Measurements from ENCODE around the gene RBP2.

The RBP2 gene

DNA sequence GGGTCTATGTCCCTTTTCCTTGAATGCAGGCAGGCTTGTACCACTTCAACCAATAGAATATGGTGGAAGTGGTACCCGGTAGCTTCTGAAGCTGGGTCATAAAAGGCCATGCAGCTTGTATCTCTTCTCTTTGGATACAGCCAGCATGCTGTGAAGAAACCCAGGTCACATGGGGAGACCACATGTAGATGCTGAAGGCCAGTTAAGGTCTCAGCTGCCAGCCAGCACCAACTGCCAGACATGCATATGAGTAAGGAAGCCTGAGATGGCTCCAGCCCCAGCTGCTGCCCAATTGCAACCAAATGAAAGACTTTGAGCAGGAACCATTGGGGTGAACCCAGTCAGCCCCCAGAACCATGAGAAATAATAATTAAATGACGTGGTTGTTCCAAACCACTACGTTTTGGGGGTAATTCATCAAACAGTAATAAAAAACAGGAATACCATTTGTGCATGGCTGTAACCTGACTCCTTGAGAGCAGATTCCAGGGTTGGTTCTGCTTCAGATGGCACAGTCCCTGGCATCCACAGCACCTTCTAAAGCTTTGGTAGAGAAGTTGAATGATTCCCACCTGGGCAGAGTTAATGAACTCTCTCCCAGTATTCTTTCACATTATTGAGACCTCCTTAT, 3.8 kb downstream of the RBP2 start:
- no peak overlapping the region for H3K4ac ChIP-seq (ENCODE audit: low read depth in 1 of 2, low read length in 2 of 2)
- H3K36me3 ChIP-seq (ENCODE audit: control insufficient read depth in 1 of 2, insufficient read depth in 2 of 2, low read depth in 1 of 2, low read length in 2 of 2), result no peaks in the 10 kb centered on the region
- H4K91ac ChIP-seq (ENCODE audit: low read length), result no peak overlapping the region
- H3K4me1 ChIP-seq (ENCODE audit: control insufficient read depth, insufficient read depth, low read depth, low read length), result no peaks in the 10 kb centered on the region
- no peak overlapping the region for H3K23ac ChIP-seq (ENCODE audit: low read length in 2 of 2)
- H2BK5ac ChIP-seq (ENCODE audit: low read depth, low read length, poor library complexity, severe bottlenecking), result no peak overlapping the region
- no peak overlapping the region for H2BK15ac ChIP-seq (ENCODE audit: low read depth, poor library complexity, severe bottlenecking)
- no peaks in the 10 kb centered on the region for H3K9me3 ChIP-seq (ENCODE audit: control insufficient read depth, low read length)
- no peak overlapping the region for H2AFZ ChIP-seq (ENCODE audit: low read depth, low read length)
- no peak overlapping the region for H2AK5ac ChIP-seq (ENCODE audit: low read length, severe bottlenecking)
- no peak overlapping the region for H3K9ac ChIP-seq (ENCODE audit: low read length)
- no peak for DNase-seq
- H3K14ac ChIP-seq (ENCODE audit: low read length in 2 of 2), result no peak overlapping the region
- no peak overlapping the region for H3K27ac ChIP-seq (ENCODE audit: low read length, poor library complexity, severe bottlenecking)
- H2BK120ac ChIP-seq (ENCODE audit: low read depth, low read length), result no peak overlapping the region
- H3K18ac ChIP-seq (ENCODE audit: low read depth in 1 of 2, low read length in 2 of 2), result no peak overlapping the region
- H3K4me2 ChIP-seq (ENCODE audit: low read length, poor library complexity, severe bottlenecking), result no peak overlapping the region
- 80% methylated on average over 3 of the region's 3 CpGs for WGBS
- no peak overlapping the region for H4K8ac ChIP-seq (ENCODE audit: low read length)
- peaks cover 0 to 6% of the 10 kb centered on the region in 2 experiments for H3K27me3 ChIP-seq (ENCODE audit: control insufficient read depth in 1 of 2, insufficient read depth in 1 of 2, low read length in 2 of 2)
- no peak overlapping the region for H3K4me3 ChIP-seq (ENCODE audit: insufficient read depth in 1 of 2, low read depth in 1 of 2, low read length in 2 of 2)
- no peak overlapping the region for H2BK12ac ChIP-seq (ENCODE audit: low read length in 2 of 2)
- no peaks in the 10 kb centered on the region for H3K79me1 ChIP-seq (replicated peaks; ENCODE audit: low read length, poor library complexity, severe bottlenecking)

DNA sequence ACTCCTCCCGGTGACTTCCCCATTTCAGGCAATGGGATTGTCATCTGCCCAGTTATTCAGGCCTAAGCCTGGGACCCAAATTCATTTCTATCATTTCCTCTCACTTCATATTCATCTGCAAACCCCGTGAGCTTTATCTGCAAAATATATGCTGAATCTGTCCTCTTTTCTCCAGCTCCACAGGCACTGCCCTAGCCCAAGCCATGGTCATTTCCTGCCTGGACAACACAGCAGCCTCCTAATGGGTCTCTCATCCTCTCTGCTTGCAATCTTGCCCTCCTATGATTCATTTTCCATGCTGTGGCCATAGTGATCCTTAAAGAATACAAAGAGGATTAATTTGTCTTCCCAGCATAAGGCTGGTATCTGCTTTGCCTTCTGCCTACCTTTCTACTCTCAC, 6.1 kb downstream of the RBP2 start:
- H3K27ac ChIP-seq (ENCODE audit: low read length, poor library complexity, severe bottlenecking), result no peak overlapping the region
- H2BK5ac ChIP-seq (ENCODE audit: low read depth, low read length, poor library complexity, severe bottlenecking), result no peak overlapping the region
- no peak overlapping the region for H2AK5ac ChIP-seq (ENCODE audit: low read length, severe bottlenecking)
- no peak overlapping the region for H4K91ac ChIP-seq (ENCODE audit: low read length)
- no peaks in the 10 kb centered on the region for H3K9me3 ChIP-seq (ENCODE audit: control insufficient read depth, low read length)
- peaks cover 0 to 6% of the 10 kb centered on the region in 2 experiments for H3K27me3 ChIP-seq (ENCODE audit: control insufficient read depth in 1 of 2, insufficient read depth in 1 of 2, low read length in 2 of 2)
- H3K23ac ChIP-seq (ENCODE audit: low read length in 2 of 2), result no peak overlapping the region
- DNase-seq, result no peak
- no peak overlapping the region for H3K4me3 ChIP-seq (ENCODE audit: insufficient read depth in 1 of 2, low read depth in 1 of 2, low read length in 2 of 2)
- no peak overlapping the region for H3K18ac ChIP-seq (ENCODE audit: low read depth in 1 of 2, low read length in 2 of 2)
- no peak overlapping the region for H2BK15ac ChIP-seq (ENCODE audit: low read depth, poor library complexity, severe bottlenecking)
- no peaks in the 10 kb centered on the region for H3K79me1 ChIP-seq (replicated peaks; ENCODE audit: low read length, poor library complexity, severe bottlenecking)
- H4K8ac ChIP-seq (ENCODE audit: low read length), result no peak overlapping the region
- no peak overlapping the region for H2BK12ac ChIP-seq (ENCODE audit: low read length in 2 of 2)
- no peak overlapping the region for H3K4ac ChIP-seq (ENCODE audit: low read depth in 1 of 2, low read length in 2 of 2)
- H2AFZ ChIP-seq (ENCODE audit: low read depth, low read length), result no peak overlapping the region
- H3K9ac ChIP-seq (ENCODE audit: low read length), result no peak overlapping the region
- no peaks in the 10 kb centered on the region for H3K4me1 ChIP-seq (ENCODE audit: control insufficient read depth, insufficient read depth, low read depth, low read length)
- H3K36me3 ChIP-seq (ENCODE audit: control insufficient read depth in 1 of 2, insufficient read depth in 2 of 2, low read depth in 1 of 2, low read length in 2 of 2), result no peaks in the 10 kb centered on the region
- no peak overlapping the region for H3K4me2 ChIP-seq (ENCODE audit: low read length, poor library complexity, severe bottlenecking)
- H2BK120ac ChIP-seq (ENCODE audit: low read depth, low read length), result no peak overlapping the region
- WGBS, result 82% methylated on average over 2 of the region's 2 CpGs
- no peak overlapping the region for H3K14ac ChIP-seq (ENCODE audit: low read length in 2 of 2)

DNA sequence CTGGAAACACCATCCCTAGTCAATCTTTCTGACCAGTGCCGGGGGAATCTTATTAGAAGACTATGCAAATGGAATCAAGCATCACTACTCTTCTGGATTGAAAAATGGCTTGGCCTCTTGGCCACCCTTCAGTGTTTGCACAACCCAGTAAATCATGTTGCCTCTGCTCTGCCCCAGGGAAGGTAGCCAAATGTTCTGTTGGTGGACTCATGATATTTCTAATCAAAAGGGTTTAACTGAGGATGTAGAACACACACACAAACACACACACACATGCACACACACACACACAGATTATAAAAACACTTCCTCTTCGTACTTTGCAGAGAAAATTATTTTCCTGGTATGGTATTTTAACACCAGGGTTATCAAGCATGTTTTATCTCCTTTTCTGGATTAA, 7.9 kb downstream of the RBP2 start:
- H3K27ac ChIP-seq (ENCODE audit: low read length, poor library complexity, severe bottlenecking), result no peak overlapping the region
- H2BK15ac ChIP-seq (ENCODE audit: low read depth, poor library complexity, severe bottlenecking), result no peak overlapping the region
- no peaks in the 10 kb centered on the region for H3K79me1 ChIP-seq (replicated peaks; ENCODE audit: low read length, poor library complexity, severe bottlenecking)
- H2AFZ ChIP-seq (ENCODE audit: low read depth, low read length), result no peak overlapping the region
- H3K36me3 ChIP-seq (ENCODE audit: control insufficient read depth in 1 of 2, insufficient read depth in 2 of 2, low read depth in 1 of 2, low read length in 2 of 2), result no peaks in the 10 kb centered on the region
- no peak overlapping the region for H3K14ac ChIP-seq (ENCODE audit: low read length in 2 of 2)
- no peak overlapping the region for H2BK5ac ChIP-seq (ENCODE audit: low read depth, low read length, poor library complexity, severe bottlenecking)
- no peak for DNase-seq
- no peak overlapping the region for H2AK5ac ChIP-seq (ENCODE audit: low read length, severe bottlenecking)
- H3K23ac ChIP-seq (ENCODE audit: low read length in 2 of 2), result no peak overlapping the region
- no peaks in the 10 kb centered on the region for H3K9me3 ChIP-seq (ENCODE audit: control insufficient read depth, low read length)
- 92% methylated on average over 1 of the region's 2 CpGs for WGBS
- H2BK120ac ChIP-seq (ENCODE audit: low read depth, low read length), result no peak overlapping the region
- H3K4ac ChIP-seq (ENCODE audit: low read depth in 1 of 2, low read length in 2 of 2), result no peak overlapping the region
- H3K4me2 ChIP-seq (ENCODE audit: low read length, poor library complexity, severe bottlenecking), result no peak overlapping the region
- H3K18ac ChIP-seq (ENCODE audit: low read depth in 1 of 2, low read length in 2 of 2), result no peak overlapping the region
- no peak overlapping the region for H4K8ac ChIP-seq (ENCODE audit: low read length)
- H2BK12ac ChIP-seq (ENCODE audit: low read length in 2 of 2), result no peak overlapping the region
- no peak overlapping the region for H4K91ac ChIP-seq (ENCODE audit: low read length)
- peaks cover 0 to 6% of the 10 kb centered on the region in 2 experiments for H3K27me3 ChIP-seq (ENCODE audit: control insufficient read depth in 1 of 2, insufficient read depth in 1 of 2, low read length in 2 of 2)
- no peak overlapping the region for H3K9ac ChIP-seq (ENCODE audit: low read length)
- no peak overlapping the region for H3K4me3 ChIP-seq (ENCODE audit: insufficient read depth in 1 of 2, low read depth in 1 of 2, low read length in 2 of 2)
- no peaks in the 10 kb centered on the region for H3K4me1 ChIP-seq (ENCODE audit: control insufficient read depth, insufficient read depth, low read depth, low read length)

DNA sequence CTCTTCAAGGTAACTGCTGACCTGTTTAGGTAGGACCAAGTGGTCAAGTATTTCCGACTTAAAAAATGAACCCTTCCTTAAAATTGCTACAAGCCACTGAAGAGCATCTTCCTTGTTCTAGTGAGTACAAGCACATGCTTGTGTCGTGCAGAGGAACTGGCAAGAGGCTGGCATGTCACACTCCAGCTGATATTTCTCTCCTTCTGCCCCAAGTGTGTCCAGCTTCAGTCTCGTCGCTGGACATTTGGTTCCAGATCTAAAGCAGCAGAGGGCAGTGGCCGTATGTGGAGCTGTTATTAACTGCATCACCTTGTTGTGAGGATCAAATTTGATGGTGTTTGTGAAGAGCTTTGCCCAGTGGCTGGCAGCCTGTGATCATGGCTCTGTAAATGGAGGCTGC, 10.0 kb downstream of the RBP2 start:
- Histone ChIP-seq H2BK15ac (ENCODE audit: low read depth, poor library complexity, severe bottlenecking) (no peak overlapping the region), H2BK12ac (ENCODE audit: low read length in 2 of 2) (no peak overlapping the region), H2BK120ac (ENCODE audit: low read depth, low read length) (no peak overlapping the region), H3K4me3 (ENCODE audit: insufficient read depth in 1 of 2, low read depth in 1 of 2, low read length in 2 of 2) (no peak overlapping the region), H3K27ac (ENCODE audit: low read length, poor library complexity, severe bottlenecking) (no peak overlapping the region), H3K18ac (ENCODE audit: low read depth in 1 of 2, low read length in 2 of 2) (no peak overlapping the region), H3K14ac (ENCODE audit: low read length in 2 of 2) (no peak overlapping the region), H3K79me1 (replicated peaks; ENCODE audit: low read length, poor library complexity, severe bottlenecking) (no peaks in the 10 kb centered on the region), H4K91ac (ENCODE audit: low read length) (no peak overlapping the region), H3K27me3 (ENCODE audit: control insufficient read depth in 1 of 2, insufficient read depth in 1 of 2, low read length in 2 of 2) (peaks cover 0 to 6% of the 10 kb centered on the region in 2 experiments), H4K8ac (ENCODE audit: low read length) (no peak overlapping the region), H3K9me3 (ENCODE audit: control insufficient read depth, low read length) (no peaks in the 10 kb centered on the region), H3K23ac (ENCODE audit: low read length in 2 of 2) (no peak overlapping the region), H3K36me3 (ENCODE audit: control insufficient read depth in 1 of 2, insufficient read depth in 2 of 2, low read depth in 1 of 2, low read length in 2 of 2) (no peaks in the 10 kb centered on the region), H3K4ac (ENCODE audit: low read depth in 1 of 2, low read length in 2 of 2) (no peak overlapping the region), H2AK5ac (ENCODE audit: low read length, severe bottlenecking) (no peak overlapping the region), H3K9ac (ENCODE audit: low read length) (no peak overlapping the region), H2BK5ac (ENCODE audit: low read depth, low read length, poor library complexity, severe bottlenecking) (no peak overlapping the region), H3K4me1 (ENCODE audit: control insufficient read depth, insufficient read depth, low read depth, low read length) (peaks cover 2% of the 10 kb centered on the region), H3K4me2 (ENCODE audit: low read length, poor library complexity, severe bottlenecking) (no peak overlapping the region), H2AFZ (ENCODE audit: low read depth, low read length) (no peak overlapping the region)
- WGBS, result 67% methylated on average over 5 of the region's 5 CpGs
- DNase-seq, result no peak

All from mesenchymal stem cell (in vitro differentiated cells and primary cell).